ENCODE data around the gene LYSET. TPM values are rescaled to one million over a fixed set of nuclear protein-coding genes. Genes with fewer than 3 reads are reported as not detected.

LYSET gene
- total and polyA plus RNA-seq, 9 of the 15 experiments (the other 6 are each of a cell fraction or from before 2014, with no cell fraction given): 7.6 to 36.6 (median 15.9) TPM

- TF ChIP-seq KAT7 (CRISPR knock-in tag; IDR thresholded peaks at IDR 0.05; ENCODE audit: borderline replicate concordance): 0 out of 2 replicates have a peak, but pooled peaks have one; percentile 33
- no peak for TF ChIP-seq PPARD (CRISPR knock-in tag; IDR thresholded peaks at IDR 0.05)
- TF ChIP-seq ZNF24 (IDR thresholded peaks at IDR 0.05): no peak
- no peak for TF ChIP-seq SREBF1 (IDR thresholded peaks at IDR 0.05; ENCODE audit: borderline replicate concordance, low read depth, low read length)
- TF ChIP-seq E2F4 (CRISPR knock-in tag; IDR thresholded peaks at IDR 0.05; ENCODE audit: low read depth): no peak
- no peak for TF ChIP-seq WHSC1 (IDR thresholded peaks at IDR 0.05; ENCODE audit: low read length)
- TF ChIP-seq JUND (IDR thresholded peaks at IDR 0.05; ENCODE audit: borderline replicate concordance, low read depth, low read length): peak; percentile 20; the same call in 1 of the 2 replicates
- no peak for TF ChIP-seq JUND (tag; IDR thresholded peaks at IDR 0.05; ENCODE audit: borderline replicate concordance, low read depth, low read length)
- peak; percentile 36; the same call in 1 of the 2 replicates for TF ChIP-seq ZBTB1 (CRISPR knock-in tag; IDR thresholded peaks at IDR 0.05; ENCODE audit: borderline replicate concordance, low read depth)
- TF ChIP-seq ELF1 (tag; IDR thresholded peaks at IDR 0.05): peak; percentile 85
- no peak for TF ChIP-seq ARHGAP35 (IDR thresholded peaks at IDR 0.05; ENCODE audit: partially characterized antibody)
- TF ChIP-seq HDAC3 (IDR thresholded peaks at IDR 0.05; ENCODE audit: borderline replicate concordance, partially characterized antibody): no peak
- no peak for TF ChIP-seq KAT2B (IDR thresholded peaks at IDR 0.05; ENCODE audit: low read depth, low read length)
- no peak for TF ChIP-seq ZNF143 (CRISPR knock-in tag; IDR thresholded peaks at IDR 0.05)
- no peak for TF ChIP-seq AFF1 (IDR thresholded peaks at IDR 0.05; ENCODE audit: low read depth in 1 of 2, partially characterized antibody in 2 of 2)
- TF ChIP-seq ZNF134 (CRISPR knock-in tag; conservative IDR thresholded peaks at IDR 0.05): no peak
- no peak for TF ChIP-seq NBN (IDR thresholded peaks at IDR 0.05; ENCODE audit: low read depth)
- TF ChIP-seq MXD1 (CRISPR knock-in tag; IDR thresholded peaks at IDR 0.05; ENCODE audit: borderline replicate concordance, poor library complexity, severe bottlenecking): no peak
- TF ChIP-seq SP1 (CRISPR knock-in tag; IDR thresholded peaks at IDR 0.05): no peak
- no peak for TF ChIP-seq ZNF57 (CRISPR knock-in tag; IDR thresholded peaks at IDR 0.05)
- no peak for TF ChIP-seq ZSCAN29 (IDR thresholded peaks at IDR 0.05)
These were observed at the start of gene LYSET, which contains the start of gene MOAP1 (continued) for GRCh38 chr14:93184391-93185348.

Measured in K562 (cell line).